ENCODE results near the gene TMTC2.
"Not testable (repeated sequence)": the region's sequence is repeated elsewhere in the genome, so short reads cannot be mapped to it uniquely, and the experiment has no call there.

The TMTC2 gene

GRCh38 chr12:82730953-82731459 lies 44.3 kb downstream of the TMTC2 start:
- DNase-seq: no peak

DNA sequence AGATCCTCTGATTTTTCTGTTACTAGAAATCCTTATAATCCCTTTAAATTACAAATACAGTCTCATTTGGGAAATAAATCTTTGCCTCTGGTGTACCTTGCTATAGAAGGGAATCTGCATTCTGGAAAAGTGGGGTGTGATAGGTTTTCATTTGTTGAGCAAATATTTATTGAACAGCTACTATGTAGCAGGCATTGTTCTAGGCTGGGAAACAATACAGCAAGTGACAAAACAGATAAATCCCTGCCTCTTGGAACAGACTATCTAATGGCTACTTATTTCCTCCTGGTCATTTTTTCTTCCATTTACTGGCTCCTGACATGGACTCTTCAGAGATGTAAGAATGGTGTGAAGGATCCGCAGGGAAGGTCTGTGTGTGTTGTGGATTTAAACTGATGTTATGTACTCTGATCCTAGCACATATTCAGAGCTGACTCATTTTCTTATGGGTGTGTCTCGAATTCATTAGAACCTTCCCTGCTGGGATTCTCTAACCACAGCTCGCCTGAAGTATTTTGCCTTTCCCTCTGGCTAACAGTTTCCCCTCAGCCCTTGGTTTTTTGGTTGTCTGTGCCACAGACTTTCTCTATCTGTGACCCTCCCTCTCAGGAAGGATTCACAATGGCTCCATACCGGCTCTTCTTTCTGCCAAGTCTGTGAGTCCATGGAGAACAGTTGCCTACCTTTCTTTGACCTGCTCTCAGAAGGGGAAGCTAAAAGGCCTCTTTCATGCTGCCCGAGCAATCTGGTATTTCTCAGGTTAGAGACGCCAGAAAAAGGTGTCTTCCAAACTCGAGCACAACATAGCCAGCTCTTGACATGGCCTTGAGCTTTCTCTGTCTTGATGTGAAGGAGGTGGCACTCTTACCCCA lies 53.7 kb downstream of the TMTC2 start:
- DNase-seq: no peak

- no peak for DNase-seq
These were observed 58.5 kb downstream of the TMTC2 start for GRCh38 chr12:82745063-82745674.

- DNase-seq: no peak
These were observed 59.1 kb downstream of the TMTC2 start for GRCh38 chr12:82745807-82746206.

DNA sequence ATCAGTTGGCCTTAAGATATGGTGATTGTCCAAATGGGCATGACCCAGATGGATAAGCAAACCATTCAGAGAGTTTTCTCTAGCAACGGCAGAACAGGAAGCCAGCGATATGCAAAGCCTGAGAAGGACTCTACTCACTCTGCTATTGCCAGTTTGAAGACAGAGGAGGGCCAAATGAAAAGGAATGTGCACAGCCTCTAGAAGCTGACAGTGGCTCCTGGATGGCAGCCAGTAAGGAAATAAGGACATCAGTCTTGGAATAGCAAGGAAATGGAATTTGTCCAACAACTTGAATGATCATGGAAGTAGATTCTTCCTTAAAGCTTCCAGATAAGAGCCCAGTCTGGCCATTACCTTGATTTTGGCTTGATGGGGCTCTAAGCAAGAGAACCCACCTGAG lies 60.0 kb downstream of the TMTC2 start:
- no peak for DNase-seq

DNA sequence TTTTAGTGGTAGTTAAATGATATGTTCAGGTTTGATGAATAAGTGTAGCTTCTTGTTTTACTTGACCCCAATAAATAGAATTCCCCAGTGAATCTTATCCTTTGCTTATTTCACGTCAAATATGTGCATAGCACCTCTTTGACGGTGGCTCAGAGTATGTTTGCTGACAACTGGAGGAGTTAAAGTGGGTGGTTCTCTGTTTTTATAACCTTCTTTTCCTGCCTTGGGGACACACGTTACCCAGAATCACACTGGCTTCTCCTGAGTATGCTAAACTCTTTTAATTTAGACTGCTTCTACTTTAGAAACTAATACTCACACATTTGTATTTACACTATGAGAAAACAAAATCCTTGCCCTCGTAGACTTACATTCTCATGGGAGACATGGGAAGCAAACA lies 62.3 kb downstream of the TMTC2 start:
- DNase-seq: no peak

- DNase-seq: no peak
These were observed 68.2 kb downstream of the TMTC2 start for GRCh38 chr12:82754856-82755255.

DNA sequence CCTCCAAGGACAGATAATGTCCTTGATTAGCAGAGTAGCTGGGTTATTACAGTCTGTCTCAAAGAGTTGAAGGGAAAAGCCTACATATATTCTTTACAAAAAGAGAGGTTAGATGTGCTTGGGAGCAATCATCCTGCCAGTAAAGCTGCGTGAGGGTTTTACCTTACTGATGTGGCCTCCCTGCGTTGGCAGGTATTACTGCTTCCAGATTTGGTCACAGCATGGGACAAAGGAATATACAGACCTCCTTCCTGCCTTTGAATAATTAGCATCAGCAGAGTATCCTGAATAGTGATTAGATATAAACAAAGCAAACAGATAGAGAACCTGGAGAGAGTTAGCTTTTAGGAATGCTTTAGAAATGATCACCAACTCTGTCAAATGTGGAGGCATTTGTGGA lies 69.6 kb downstream of the TMTC2 start:
- no peak for DNase-seq

DNA sequence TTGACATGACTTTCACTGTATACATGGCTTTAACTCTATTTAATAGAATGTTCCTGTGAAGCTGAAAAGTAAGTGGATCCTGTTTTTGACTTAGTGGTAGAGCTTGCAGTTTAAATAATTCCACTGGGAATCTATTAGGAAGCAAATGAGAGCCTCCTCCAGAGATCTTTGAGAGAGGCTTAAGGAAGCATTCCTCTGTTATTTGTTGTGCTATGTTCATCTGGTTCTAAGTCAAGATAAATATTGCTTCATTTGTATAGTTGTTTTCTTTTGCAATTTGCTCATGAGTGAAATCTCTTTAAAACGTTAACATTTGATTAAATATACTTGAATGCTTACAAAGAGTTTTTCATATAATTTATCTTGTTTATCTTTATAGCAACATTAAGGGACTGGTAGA lies 70.4 kb downstream of the TMTC2 start:
- DNase-seq: no peak

DNA sequence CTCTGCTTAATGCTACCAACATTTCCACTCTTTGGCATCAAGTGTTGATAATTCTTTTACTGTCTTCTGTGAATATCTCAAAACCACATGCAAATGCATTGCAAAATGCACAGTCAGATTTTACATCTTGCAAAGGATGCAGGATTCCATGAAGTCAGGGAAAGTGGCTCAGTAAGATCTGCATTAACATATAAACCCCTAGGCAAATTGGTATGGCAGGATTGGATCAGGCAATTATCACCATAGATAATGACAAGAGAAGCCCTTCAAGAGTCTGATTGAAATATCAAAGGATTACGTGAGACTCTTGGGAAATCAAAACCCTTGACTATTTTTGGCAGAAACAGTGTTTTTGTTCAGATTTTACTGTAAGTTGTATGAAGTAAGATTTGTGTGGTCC lies 71.0 kb downstream of the TMTC2 start:
- DNase-seq: no peak

GRCh38 chr12:82758749-82759330 lies 72.1 kb downstream of the TMTC2 start:
- DNase-seq: no peak

DNA sequence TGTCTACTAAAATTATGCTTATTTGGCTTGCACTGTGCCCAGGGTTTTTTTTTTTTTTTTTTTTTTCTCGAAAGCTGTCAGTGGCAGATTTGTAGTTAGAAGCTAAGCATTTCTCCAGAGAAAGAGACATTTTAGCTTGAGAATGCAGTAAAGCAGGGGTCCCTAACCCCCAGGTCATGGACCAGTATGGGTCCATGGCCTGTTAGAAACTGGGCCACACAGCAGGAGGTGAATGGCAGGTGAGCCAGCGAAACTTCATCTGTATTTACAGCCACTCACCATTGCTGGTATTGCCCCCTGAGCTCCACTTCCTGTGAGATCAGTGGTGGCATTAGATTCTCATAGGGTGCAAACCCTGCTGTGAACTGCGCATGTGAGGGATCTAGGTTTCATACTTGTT lies 73.7 kb downstream of the TMTC2 start:
- DNase-seq: no peak

GRCh38 chr12:82765206-82765605 lies 78.5 kb downstream of the TMTC2 start:
- DNase-seq: not testable (repeated sequence)

GRCh38 chr12:82765971-82766705 lies 79.4 kb downstream of the TMTC2 start:
- DNase-seq: no peak

- no peak for DNase-seq
These were observed 88.0 kb downstream of the TMTC2 start for GRCh38 chr12:82774666-82775065.

DNA sequence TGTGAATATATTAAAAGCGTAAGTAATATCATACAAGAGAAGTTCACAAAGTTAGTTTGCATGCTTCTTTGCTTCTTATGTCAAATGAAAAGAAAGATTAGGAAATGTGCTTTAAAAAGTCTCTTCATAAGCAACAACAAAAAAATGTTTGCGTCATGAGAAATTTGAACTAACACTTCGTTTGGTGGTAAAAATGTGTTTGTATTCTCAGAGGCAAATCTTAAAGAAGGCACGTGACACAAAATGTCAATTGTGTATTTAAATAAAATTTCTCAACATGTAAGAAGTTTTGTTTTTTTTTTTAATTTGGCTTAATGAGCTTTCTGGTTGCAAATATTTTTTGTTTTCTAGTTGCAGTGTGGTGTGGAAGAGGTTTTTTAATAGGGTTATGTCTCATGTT lies 93.8 kb downstream of the TMTC2 start:
- DNase-seq: no peak

DNA sequence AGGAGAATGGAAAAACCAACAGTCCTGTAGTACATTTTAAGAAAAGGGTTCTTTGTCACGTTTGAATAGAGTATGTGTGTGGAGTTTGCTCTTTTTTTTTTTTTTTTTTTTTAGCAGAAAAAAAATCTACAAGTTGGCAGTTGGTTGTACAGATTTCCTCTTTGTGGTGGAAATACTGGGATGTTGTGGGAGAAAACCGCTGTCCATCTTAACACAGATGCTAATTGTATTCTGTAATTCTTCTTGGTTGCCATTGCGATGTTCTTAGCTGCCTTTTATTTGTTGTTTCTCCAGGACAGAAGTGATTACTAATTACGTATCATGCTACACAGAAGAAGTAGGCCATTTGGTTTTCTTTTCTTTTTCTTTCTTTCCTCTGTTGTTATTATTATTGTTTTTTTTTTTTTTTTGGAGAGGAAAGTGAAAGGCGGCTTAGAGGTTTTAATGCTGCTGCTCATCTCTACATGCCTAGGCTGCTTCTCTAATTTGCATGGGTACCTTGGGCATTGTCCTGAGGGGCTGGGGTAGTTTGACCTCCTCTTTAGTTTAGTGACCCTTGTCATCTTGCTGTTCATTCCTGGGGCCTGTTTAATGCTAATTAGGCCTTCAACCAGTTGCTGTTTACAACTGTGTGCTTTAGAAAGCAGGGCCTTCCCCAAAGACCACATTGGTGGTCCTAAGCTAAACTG lies 94.7 kb downstream of the TMTC2 start:
- DNase-seq: no peak

DNA sequence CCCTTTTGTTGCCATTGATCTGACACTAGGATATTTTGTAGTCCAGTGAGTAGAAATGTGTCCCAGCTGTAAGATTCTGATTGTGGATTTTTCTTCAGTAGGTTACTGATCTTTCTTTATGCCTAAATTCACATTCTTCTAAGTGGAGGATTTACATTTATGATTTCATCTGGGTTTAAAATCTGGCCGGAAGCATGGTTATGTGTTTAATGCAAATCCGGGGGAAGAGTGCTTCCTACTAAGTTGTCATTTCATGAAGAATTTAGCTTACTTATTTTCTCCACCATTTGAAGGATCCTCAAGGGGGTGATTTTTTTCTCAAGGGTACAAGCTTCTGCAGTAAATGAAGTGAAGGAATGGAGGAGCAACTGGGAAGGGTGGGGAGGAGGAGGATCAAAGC lies 96.7 kb downstream of the TMTC2 start:
- DNase-seq: no peak

- DNase-seq: no peak
These were observed 100.3 kb downstream of the TMTC2 start for GRCh38 chr12:82787016-82787415.

GRCh38 chr12:82788594-82788993 lies 101.9 kb downstream of the TMTC2 start:
- DNase-seq: no peak

- no peak for DNase-seq
These were observed 103.0 kb downstream of the TMTC2 start for GRCh38 chr12:82789674-82790073.

DNA sequence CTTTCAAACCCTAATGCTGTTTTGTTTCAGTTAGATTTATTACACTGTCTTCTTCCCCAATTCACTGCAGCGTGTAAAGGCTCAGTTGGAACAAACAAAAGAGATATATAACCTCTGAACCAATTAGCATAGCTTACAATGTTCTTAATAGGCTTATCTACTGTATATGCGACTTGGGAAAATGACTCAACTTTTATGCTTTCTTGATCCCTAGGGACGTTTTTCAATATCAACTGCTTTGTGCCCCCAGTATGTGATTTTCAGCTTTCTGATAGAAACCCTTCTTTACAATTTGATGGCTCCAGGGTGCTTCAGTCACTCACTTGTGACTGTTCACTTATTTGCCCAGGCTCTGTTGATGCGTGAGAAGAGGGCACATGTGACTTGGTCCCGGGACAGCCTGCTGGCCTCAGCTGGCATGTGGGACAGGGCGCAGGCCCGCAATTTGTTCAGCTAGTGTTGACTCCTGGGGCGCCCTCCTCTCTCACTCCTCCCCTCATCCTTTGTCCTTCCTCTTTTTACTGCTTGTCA lies 107.1 kb downstream of the TMTC2 start:
- DNase-seq: no peak

Measured in DMS 273 treated with DMSO at 0.1 percent for 48 hours (cell line).